ENCODE measurements around the gene SETD5. TPM values are rescaled to one million over a fixed set of nuclear protein-coding genes. Genes with fewer than 3 reads are reported as not detected.

SETD5 gene
- total and polyA plus RNA-seq, 2 donors (not counting 3 experiments of a cell fraction or from before 2014, with no cell fraction given) = 48.2 to 149 TPM

- H3K4me3 ChIP-seq (replicated peaks in 1 of 3; ENCODE audit: insufficient read depth in 1 of 3, low read depth in 1 of 3, low read length in 3 of 3) = no peak overlapping the region
- H3K27me3 ChIP-seq (ENCODE audit: control insufficient read depth in 2 of 2, insufficient read depth in 2 of 2, low read length in 2 of 2) = peaks cover 0 to 2% of the 10 kb centered on the region in 2 experiments
- no TSS peak for BruUV-seq (replicated peaks)
- H3K79me2 ChIP-seq (ENCODE audit: control insufficient read depth, insufficient read depth, low read length) = no peaks in the 10 kb centered on the region
- dilution Hi-C loops (cut with MboI; ENCODE audit: extremely low pct_ligation_motif_present, low sequenced_read_pairs) (no loop called here), intact Hi-C loops (cut with micrococcal nuclease) (no loop called here)
- DNase-seq (ENCODE audit: low read depth, low spot score) (no peak), FAIRE-seq (no peak)
- H4K20me1 ChIP-seq (replicated peaks; ENCODE audit: control insufficient read depth, extremely low read depth, insufficient read depth, low read length) = no peaks in the 10 kb centered on the region
- H3K9me1 ChIP-seq (replicated peaks; ENCODE audit: control insufficient read depth, extremely low read depth, insufficient read depth, low read length) = no peaks in the 10 kb centered on the region
- H2AFZ ChIP-seq (ENCODE audit: low read depth, low read length) = no peak overlapping the region
- H3K9ac ChIP-seq (replicated peaks; ENCODE audit: extremely low read depth, insufficient read depth, low read length) = no peak overlapping the region
- H3K9me3 ChIP-seq (replicated peaks; ENCODE audit: control insufficient read depth, insufficient read depth, low read length) = no peaks in the 10 kb centered on the region
- H3K4me1 ChIP-seq (ENCODE audit: control insufficient read depth, extremely low read depth, insufficient read depth, low read length) = no peaks in the 10 kb centered on the region
- TF ChIP-seq CTCF (IDR thresholded peaks at IDR 0.05; ENCODE audit: extremely low read depth in 1 of 2, insufficient read depth in 1 of 2, low read depth in 1 of 2, low read length in 2 of 2) = no peak
- no peak for TF ChIP-seq MYC (IDR thresholded peaks at IDR 0.05; ENCODE audit: low read depth, low read length)
- TF ChIP-seq POLR2AphosphoS5 (IDR thresholded peaks at IDR 0.05; ENCODE audit: insufficient read depth, low read depth, low read length) = no peak
- TF ChIP-seq EZH2 (IDR thresholded peaks at IDR 0.05; ENCODE audit: borderline replicate concordance, low read depth, low read length, severe bottlenecking) = no peak
- H3K36me3 ChIP-seq (ENCODE audit: control insufficient read depth in 2 of 2, extremely low read depth in 1 of 2, insufficient read depth in 2 of 2, low read length in 2 of 2) = no peaks in the 10 kb centered on the region
- H3K4me2 ChIP-seq (ENCODE audit: insufficient read depth, low read length) = no peak overlapping the region
- no peak overlapping the region for H3K27ac ChIP-seq (ENCODE audit: insufficient read depth, low read depth, low read length)
- ChIA-PET POLR2A (no interaction called here), CTCF (no interaction called here)
Observed at GRCh38 chr3:9525078-9525477, 127.7 kb downstream of the SETD5 start.

Other genes starting within 250 kb of the SETD5 start
- gene SRGAP3, start 148.0 kb upstream of the SETD5 start, total RNA-seq = not detected in 2 replicates
- 0.02 and 0.06 TPM in 2 replicates for gene SRGAP3, start 148.0 kb upstream of the SETD5 start, polyA plus RNA-seq
- 22.7 and 26.5 TPM in 2 replicates for gene THUMPD3, start 34.6 kb upstream of the SETD5 start, total RNA-seq
- gene THUMPD3, start 34.6 kb upstream of the SETD5 start, polyA plus RNA-seq = 10.0 and 10.5 TPM in 2 replicates
- gene LHFPL4, start 156.2 kb downstream of the SETD5 start, total RNA-seq = not detected in 2 replicates
- not detected in 2 replicates for gene LHFPL4, start 156.2 kb downstream of the SETD5 start, polyA plus RNA-seq

Measured in endothelial cell of umbilical vein (primary cell).